ENCODE data around the gene GALNT2.

The GALNT2 gene

GRCh38 chr1:230139315-230139714 lies 72.3 kb downstream of the GALNT2 start:
- Histone ChIP-seq H3K36me3 (ENCODE audit: insufficient read depth, low read depth, low read length) (no peaks in the 10 kb centered on the region), H3K4me1 (ENCODE audit: insufficient read depth, low read length) (peaks cover 16% of the 10 kb centered on the region), H3K9ac (ENCODE audit: low read depth, low read length) (no peak overlapping the region), H3K9me3 (ENCODE audit: insufficient read depth, low read depth, low read length) (no peaks in the 10 kb centered on the region), H3K27me3 (ENCODE audit: insufficient read depth, low read length) (no peaks in the 10 kb centered on the region), H3K4me3 (ENCODE audit: low read length) (no peak overlapping the region), H3K27ac (ENCODE audit: low read length) (no peak overlapping the region)

GRCh38 chr1:230139741-230140140 lies 72.7 kb downstream of the GALNT2 start:
- H3K9me3 ChIP-seq (ENCODE audit: insufficient read depth, low read depth, low read length) = no peaks in the 10 kb centered on the region
- H3K9ac ChIP-seq (ENCODE audit: low read depth, low read length) = no peak overlapping the region
- peaks cover 16% of the 10 kb centered on the region for H3K4me1 ChIP-seq (ENCODE audit: insufficient read depth, low read length)
- no peak overlapping the region for H3K4me3 ChIP-seq (ENCODE audit: low read length)
- H3K27ac ChIP-seq (ENCODE audit: low read length) = no peak overlapping the region
- H3K36me3 ChIP-seq (ENCODE audit: insufficient read depth, low read depth, low read length) = no peaks in the 10 kb centered on the region
- no peaks in the 10 kb centered on the region for H3K27me3 ChIP-seq (ENCODE audit: insufficient read depth, low read length)

GRCh38 chr1:230140221-230141020 lies 73.4 kb downstream of the GALNT2 start:
- no peaks in the 10 kb centered on the region for H3K36me3 ChIP-seq (ENCODE audit: insufficient read depth, low read depth, low read length)
- H3K27ac ChIP-seq (ENCODE audit: low read length) = no peak overlapping the region
- H3K4me1 ChIP-seq (ENCODE audit: insufficient read depth, low read length) = peaks cover 16% of the 10 kb centered on the region
- H3K9me3 ChIP-seq (ENCODE audit: insufficient read depth, low read depth, low read length) = no peaks in the 10 kb centered on the region
- no peak overlapping the region for H3K4me3 ChIP-seq (ENCODE audit: low read length)
- no peak overlapping the region for H3K9ac ChIP-seq (ENCODE audit: low read depth, low read length)
- H3K27me3 ChIP-seq (ENCODE audit: insufficient read depth, low read length) = no peaks in the 10 kb centered on the region

- H3K4me1 ChIP-seq (ENCODE audit: insufficient read depth, low read length) = peaks cover 21% of the 10 kb centered on the region
These were observed 74.1 kb downstream of the GALNT2 start for GRCh38 chr1:230141021-230141648.

GRCh38 chr1:230141797-230142607 lies 75.0 kb downstream of the GALNT2 start:
- Histone ChIP-seq H3K36me3 (ENCODE audit: insufficient read depth, low read depth, low read length) (no peaks in the 10 kb centered on the region), H3K4me1 (ENCODE audit: insufficient read depth, low read length) (peaks cover 24% of the 10 kb centered on the region), H3K4me3 (ENCODE audit: low read length) (no peak overlapping the region), H3K9ac (ENCODE audit: low read depth, low read length) (no peak overlapping the region), H3K27ac (ENCODE audit: low read length) (no peak overlapping the region), H3K27me3 (ENCODE audit: insufficient read depth, low read length) (no peaks in the 10 kb centered on the region), H3K9me3 (ENCODE audit: insufficient read depth, low read depth, low read length) (no peaks in the 10 kb centered on the region)

More at GRCh38 chr1:230141021-230141648, 74.1 kb downstream of the GALNT2 start:
- Histone ChIP-seq H3K4me3 (ENCODE audit: low read length) (no peak overlapping the region), H3K36me3 (ENCODE audit: insufficient read depth, low read depth, low read length) (no peaks in the 10 kb centered on the region), H3K9me3 (ENCODE audit: insufficient read depth, low read depth, low read length) (no peaks in the 10 kb centered on the region), H3K27me3 (ENCODE audit: insufficient read depth, low read length) (no peaks in the 10 kb centered on the region), H3K9ac (ENCODE audit: low read depth, low read length) (no peak overlapping the region), H3K27ac (ENCODE audit: low read length) (no peak overlapping the region)

- Histone ChIP-seq H3K9ac (ENCODE audit: low read depth, low read length) (no peak overlapping the region), H3K27me3 (ENCODE audit: insufficient read depth, low read length) (no peaks in the 10 kb centered on the region), H3K27ac (ENCODE audit: low read length) (no peak overlapping the region), H3K9me3 (ENCODE audit: insufficient read depth, low read depth, low read length) (no peaks in the 10 kb centered on the region), H3K4me3 (ENCODE audit: low read length) (no peak overlapping the region), H3K4me1 (ENCODE audit: insufficient read depth, low read length) (peaks cover 24% of the 10 kb centered on the region), H3K36me3 (ENCODE audit: insufficient read depth, low read depth, low read length) (no peaks in the 10 kb centered on the region)
These were observed 75.7 kb downstream of the GALNT2 start for GRCh38 chr1:230142608-230143210.

- Histone ChIP-seq H3K4me1 (ENCODE audit: insufficient read depth, low read length) (peaks cover 24% of the 10 kb centered on the region), H3K27me3 (ENCODE audit: insufficient read depth, low read length) (no peaks in the 10 kb centered on the region), H3K27ac (ENCODE audit: low read length) (no peak overlapping the region), H3K9ac (ENCODE audit: low read depth, low read length) (no peak overlapping the region), H3K36me3 (ENCODE audit: insufficient read depth, low read depth, low read length) (no peaks in the 10 kb centered on the region), H3K9me3 (ENCODE audit: insufficient read depth, low read depth, low read length) (no peaks in the 10 kb centered on the region), H3K4me3 (ENCODE audit: low read length) (no peak overlapping the region)
These were observed 76.5 kb downstream of the GALNT2 start for GRCh38 chr1:230143534-230143933.

GRCh38 chr1:230144010-230144614 lies 77.1 kb downstream of the GALNT2 start:
- Histone ChIP-seq H3K27ac (ENCODE audit: low read length) (no peak overlapping the region), H3K27me3 (ENCODE audit: insufficient read depth, low read length) (no peaks in the 10 kb centered on the region), H3K36me3 (ENCODE audit: insufficient read depth, low read depth, low read length) (no peaks in the 10 kb centered on the region), H3K9me3 (ENCODE audit: insufficient read depth, low read depth, low read length) (no peaks in the 10 kb centered on the region), H3K4me1 (ENCODE audit: insufficient read depth, low read length) (peaks cover 24% of the 10 kb centered on the region), H3K9ac (ENCODE audit: low read depth, low read length) (no peak overlapping the region), H3K4me3 (ENCODE audit: low read length) (no peak overlapping the region)

GRCh38 chr1:230144758-230145504 lies 77.9 kb downstream of the GALNT2 start:
- Histone ChIP-seq H3K9me3 (ENCODE audit: insufficient read depth, low read depth, low read length) (no peaks in the 10 kb centered on the region), H3K27ac (ENCODE audit: low read length) (no peak overlapping the region), H3K27me3 (ENCODE audit: insufficient read depth, low read length) (no peaks in the 10 kb centered on the region), H3K4me3 (ENCODE audit: low read length) (no peak overlapping the region), H3K36me3 (ENCODE audit: insufficient read depth, low read depth, low read length) (no peaks in the 10 kb centered on the region), H3K9ac (ENCODE audit: low read depth, low read length) (no peak overlapping the region), H3K4me1 (ENCODE audit: insufficient read depth, low read length) (peaks cover 24% of the 10 kb centered on the region)

- no peak overlapping the region for H3K27ac ChIP-seq (ENCODE audit: low read length)
- no peak overlapping the region for H3K4me3 ChIP-seq (ENCODE audit: low read length)
- H3K9me3 ChIP-seq (ENCODE audit: insufficient read depth, low read depth, low read length) = no peaks in the 10 kb centered on the region
- H3K9ac ChIP-seq (ENCODE audit: low read depth, low read length) = no peak overlapping the region
- H3K27me3 ChIP-seq (ENCODE audit: insufficient read depth, low read length) = no peaks in the 10 kb centered on the region
- no peaks in the 10 kb centered on the region for H3K36me3 ChIP-seq (ENCODE audit: insufficient read depth, low read depth, low read length)
- peaks cover 23% of the 10 kb centered on the region for H3K4me1 ChIP-seq (ENCODE audit: insufficient read depth, low read length)
These were observed 78.5 kb downstream of the GALNT2 start for GRCh38 chr1:230145505-230145899.

All from iPS-20b (cell line).